ENCODE results near the gene CACNG1. TPM values are rescaled to one million over a fixed set of nuclear protein-coding genes. Genes with fewer than 3 reads are reported as not detected.

The CACNG1 gene
- total RNA-seq, 1 experiment from 2014 or later, result not detected

DNA sequence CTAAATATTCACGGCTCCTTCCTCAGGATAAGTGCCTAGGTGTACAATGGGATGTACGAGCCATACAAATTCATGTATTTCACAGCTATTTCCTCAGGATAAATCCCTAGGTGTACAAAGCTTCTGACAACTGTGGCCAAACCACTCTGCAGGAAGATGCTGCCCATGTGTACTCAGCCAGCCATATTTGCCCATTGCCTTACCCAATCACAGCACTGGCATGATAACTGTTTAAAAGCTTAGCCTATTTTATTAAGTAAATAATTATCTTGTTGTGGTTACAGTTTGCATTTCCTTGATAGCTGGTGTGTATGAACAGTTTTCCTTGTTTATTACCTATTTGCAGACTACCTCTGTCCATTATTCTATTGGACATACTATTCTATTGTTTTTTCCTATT lies 35.1 kb downstream of the CACNG1 start:
- BruUV-seq (replicated peaks), result no TSS peak
- CTCF ChIA-PET, result no interaction called here
- TF ChIP-seq, protein P1, sequence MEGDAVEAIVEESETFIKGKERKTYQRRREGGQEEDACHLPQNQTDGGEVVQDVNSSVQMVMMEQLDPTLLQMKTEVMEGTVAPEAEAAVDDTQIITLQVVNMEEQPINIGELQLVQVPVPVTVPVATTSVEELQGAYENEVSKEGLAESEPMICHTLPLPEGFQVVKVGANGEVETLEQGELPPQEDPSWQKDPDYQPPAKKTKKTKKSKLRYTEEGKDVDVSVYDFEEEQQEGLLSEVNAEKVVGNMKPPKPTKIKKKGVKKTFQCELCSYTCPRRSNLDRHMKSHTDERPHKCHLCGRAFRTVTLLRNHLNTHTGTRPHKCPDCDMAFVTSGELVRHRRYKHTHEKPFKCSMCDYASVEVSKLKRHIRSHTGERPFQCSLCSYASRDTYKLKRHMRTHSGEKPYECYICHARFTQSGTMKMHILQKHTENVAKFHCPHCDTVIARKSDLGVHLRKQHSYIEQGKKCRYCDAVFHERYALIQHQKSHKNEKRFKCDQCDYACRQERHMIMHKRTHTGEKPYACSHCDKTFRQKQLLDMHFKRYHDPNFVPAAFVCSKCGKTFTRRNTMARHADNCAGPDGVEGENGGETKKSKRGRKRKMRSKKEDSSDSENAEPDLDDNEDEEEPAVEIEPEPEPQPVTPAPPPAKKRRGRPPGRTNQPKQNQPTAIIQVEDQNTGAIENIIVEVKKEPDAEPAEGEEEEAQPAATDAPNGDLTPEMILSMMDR (IDR thresholded peaks at IDR 0.05; ENCODE audit: unreplicated experiment), result no peak
- no peak for DNase-seq
- Mint-ChIP-seq H3K4me1 (ENCODE audit: low read depth, unreplicated experiment) (peaks cover 23% of the 10 kb centered on the region), H3K9me3 (ENCODE audit: low read depth, unreplicated experiment) (no peaks in the 10 kb centered on the region), H3K36me3 (ENCODE audit: insufficient read depth, unreplicated experiment) (peaks cover 16% of the 10 kb centered on the region), H3K27ac (ENCODE audit: unreplicated experiment) (no peak overlapping the region), H3K27me3 (ENCODE audit: unreplicated experiment) (no peaks in the 10 kb centered on the region), H3K4me3 (ENCODE audit: low read depth, unreplicated experiment) (no peak overlapping the region)
- intact Hi-C loops (cut with micrococcal nuclease; ENCODE audit: unreplicated experiment), result no loop called here

DNA sequence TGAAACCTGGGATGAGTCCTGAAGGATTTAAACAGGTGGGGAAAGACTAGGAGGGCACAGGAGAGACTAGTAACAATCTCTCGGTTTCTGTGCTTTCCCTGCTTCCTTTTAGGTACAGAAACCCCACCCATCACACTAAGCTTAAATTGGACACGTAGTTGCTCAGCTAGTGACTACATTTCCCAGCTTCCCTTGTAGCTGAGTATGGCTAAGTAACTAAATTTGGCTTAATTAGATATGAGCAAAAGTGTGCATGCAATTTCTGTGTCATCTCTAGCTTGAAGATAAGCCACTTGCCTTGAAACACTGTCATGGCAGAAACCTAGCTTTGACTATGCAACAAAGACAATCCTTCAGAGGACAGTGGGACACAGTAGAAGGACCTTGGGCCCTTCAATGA lies 36.5 kb downstream of the CACNG1 start:
- Mint-ChIP-seq H3K4me3 (ENCODE audit: low read depth, unreplicated experiment) (no peak overlapping the region), H3K27ac (ENCODE audit: unreplicated experiment) (no peak overlapping the region), H3K4me1 (ENCODE audit: low read depth, unreplicated experiment) (peaks cover 10% of the 10 kb centered on the region), H3K27me3 (ENCODE audit: unreplicated experiment) (no peaks in the 10 kb centered on the region), H3K9me3 (ENCODE audit: low read depth, unreplicated experiment) (no peaks in the 10 kb centered on the region), H3K36me3 (ENCODE audit: insufficient read depth, unreplicated experiment) (peaks cover 18% of the 10 kb centered on the region)
- intact Hi-C loops (cut with micrococcal nuclease; ENCODE audit: unreplicated experiment), result no loop called here
- no peak for DNase-seq
- BruUV-seq (replicated peaks), result no TSS peak
- CTCF ChIA-PET, result no interaction called here
- TF ChIP-seq, protein P1 (IDR thresholded peaks at IDR 0.05; ENCODE audit: unreplicated experiment), result no peak

DNA sequence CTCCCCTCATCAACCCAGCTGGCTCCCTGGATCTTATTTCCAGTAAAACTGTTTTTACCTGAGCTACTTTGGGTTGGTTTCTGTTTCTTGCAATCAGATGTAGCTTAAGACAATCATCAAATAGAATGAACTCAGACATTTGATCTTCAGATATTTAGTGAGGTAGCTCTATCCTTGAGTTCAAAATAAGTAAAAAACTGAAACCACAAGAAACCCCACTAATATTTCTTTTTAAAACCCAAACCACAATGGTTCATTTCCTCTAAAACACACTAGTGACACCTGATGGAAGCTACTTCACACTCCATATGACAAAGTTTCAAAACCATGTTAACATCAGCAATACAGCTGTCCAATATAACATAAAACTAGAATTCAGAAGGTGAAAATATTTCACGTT lies 37.8 kb downstream of the CACNG1 start:
- no TSS peak for BruUV-seq (replicated peaks)
- Mint-ChIP-seq H3K4me3 (ENCODE audit: low read depth, unreplicated experiment) (no peak overlapping the region), H3K27me3 (ENCODE audit: unreplicated experiment) (no peaks in the 10 kb centered on the region), H3K4me1 (ENCODE audit: low read depth, unreplicated experiment) (no peaks in the 10 kb centered on the region), H3K9me3 (ENCODE audit: low read depth, unreplicated experiment) (no peaks in the 10 kb centered on the region), H3K36me3 (ENCODE audit: insufficient read depth, unreplicated experiment) (peaks cover 18% of the 10 kb centered on the region), H3K27ac (ENCODE audit: unreplicated experiment) (no peak overlapping the region)
- CTCF ChIA-PET, result interaction anchor here (0.8 kb wide), 1 partner anchor 167 kb away, joined by 7 read pairs; no protein-coding TSS in a partner anchor
- intact Hi-C loops (cut with micrococcal nuclease; ENCODE audit: unreplicated experiment), result loop anchor here (1.0 kb wide), 1 partner anchor 167 kb away; no protein-coding TSS in a partner anchor
- TF ChIP-seq, protein P1 (IDR thresholded peaks at IDR 0.05; ENCODE audit: unreplicated experiment), result no peak
- DNase-seq, result no peak

DNA sequence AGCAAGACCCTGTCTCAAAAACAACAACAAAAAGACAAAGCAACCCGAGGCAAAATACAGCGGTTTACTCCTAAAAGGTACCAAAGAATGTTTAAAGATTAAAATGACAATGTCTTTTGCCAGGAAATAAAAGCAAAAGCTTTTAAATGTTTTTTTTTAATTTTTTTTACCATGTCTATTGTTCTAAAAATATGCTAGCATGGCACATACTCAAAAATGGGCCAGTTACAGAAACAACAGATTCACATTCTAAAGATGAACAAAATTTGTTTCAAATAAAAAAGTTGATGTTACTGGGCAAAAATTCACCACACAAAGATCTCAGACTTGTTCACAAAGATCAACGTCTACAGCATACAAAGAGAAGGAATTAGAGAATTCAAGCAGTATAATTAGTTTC lies 41.1 kb downstream of the CACNG1 start:
- CTCF ChIA-PET, result no interaction called here
- Mint-ChIP-seq H3K36me3 (ENCODE audit: insufficient read depth, unreplicated experiment) (peaks cover 6% of the 10 kb centered on the region), H3K27me3 (ENCODE audit: unreplicated experiment) (no peaks in the 10 kb centered on the region), H3K4me3 (ENCODE audit: low read depth, unreplicated experiment) (no peak overlapping the region), H3K4me1 (ENCODE audit: low read depth, unreplicated experiment) (no peaks in the 10 kb centered on the region), H3K9me3 (ENCODE audit: low read depth, unreplicated experiment) (no peaks in the 10 kb centered on the region), H3K27ac (ENCODE audit: unreplicated experiment) (no peak overlapping the region)
- no TSS peak for BruUV-seq (replicated peaks)
- TF ChIP-seq, protein P1 (IDR thresholded peaks at IDR 0.05; ENCODE audit: unreplicated experiment), result no peak
- intact Hi-C loops (cut with micrococcal nuclease; ENCODE audit: unreplicated experiment), result no loop called here
- DNase-seq, result no peak
